ENCODE results near the gene PLPPR5. TPM values are rescaled to one million over a fixed set of nuclear protein-coding genes. Genes with fewer than 3 reads are reported as not detected.

The PLPPR5 gene
- total and polyA plus RNA-seq, 2 of the 8 experiments (the other 6 are each of a cell fraction or from before 2014, with no cell fraction given) = 1.9 to 5.6 TPM

DNA sequence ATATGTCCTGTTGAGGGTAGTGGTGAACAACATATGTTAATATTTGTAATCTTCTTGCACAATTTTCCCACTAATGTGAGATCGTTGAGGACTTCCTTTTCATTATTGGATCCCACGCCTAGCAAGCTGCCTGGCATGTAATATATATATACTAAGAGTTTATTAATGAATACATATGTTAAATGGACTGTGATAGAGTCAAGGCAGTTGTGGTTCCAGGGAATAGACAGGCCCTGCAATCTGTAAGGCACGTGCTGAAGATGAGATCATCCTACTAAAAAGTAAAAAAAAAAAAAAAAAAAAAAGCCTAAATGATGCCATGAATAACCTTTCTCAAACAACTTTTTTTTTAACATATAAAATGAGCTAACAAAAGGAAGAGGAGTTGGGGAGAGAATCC is 28.9 kb downstream of the PLPPR5 start:
- POLR2A ChIA-PET (ENCODE audit: partially characterized antibody) = no interaction called here
- no peak for TF ChIP-seq CHD1 (IDR thresholded peaks at IDR 0.05; ENCODE audit: low read depth, low read length)
- TF ChIP-seq GTF2F1 (IDR thresholded peaks at IDR 0.05; ENCODE audit: borderline replicate concordance, low read depth, low read length) = no peak
- no peak for TF ChIP-seq CTBP2 (IDR thresholded peaks at IDR 0.05; ENCODE audit: borderline replicate concordance, insufficient read depth, insufficient read length, low read length)
- no peak for TF ChIP-seq ZNF274 (IDR thresholded peaks at IDR 0.05; ENCODE audit: borderline replicate concordance, extremely low read depth, low read length)
- no peak for TF ChIP-seq SP1 (IDR thresholded peaks at IDR 0.05; ENCODE audit: low read depth, low read length)
- TF ChIP-seq RBBP5 (IDR thresholded peaks at IDR 0.05; ENCODE audit: borderline replicate concordance, low read depth, low read length) = no peak
- no peak for TF ChIP-seq JUN (IDR thresholded peaks at IDR 0.05; ENCODE audit: low read depth, low read length)
- no peak for TF ChIP-seq SRF (IDR thresholded peaks at IDR 0.05; ENCODE audit: low read depth, low read length)
- TF ChIP-seq POU5F1 (IDR thresholded peaks at IDR 0.05; ENCODE audit: low read depth, low read length) = no peak
- no peak for TF ChIP-seq MAFK (IDR thresholded peaks at IDR 0.05; ENCODE audit: low read depth, low read length)

More for the DNA sequence above, 28.9 kb downstream of the PLPPR5 start:
- Histone ChIP-seq H3K27ac (ENCODE audit: low read depth, low read length) (no peak overlapping the region), H3K4me2 (ENCODE audit: insufficient read depth in 1 of 2, low read depth in 2 of 2, low read length in 2 of 2) (no peak overlapping the region), H3K14ac (ENCODE audit: insufficient read length) (no peak overlapping the region), H3K23me2 (ENCODE audit: low read depth, low read length) (no peaks in the 10 kb centered on the region), H2BK5ac (ENCODE audit: low read depth, low read length) (no peak overlapping the region), H2BK20ac (ENCODE audit: low read length) (no peak overlapping the region), H3K9ac (replicated peaks in 1 of 4; ENCODE audit: extremely low read depth in 1 of 4, low read depth in 3 of 4, low read length in 3 of 4) (no peak overlapping the region), H4K91ac (replicated peaks; ENCODE audit: insufficient read length, low read length) (no peak overlapping the region), H3K4ac (replicated peaks; ENCODE audit: insufficient read length, low read depth, low read length) (no peak overlapping the region), H3K4me1 (replicated peaks in 1 of 4; ENCODE audit: control insufficient read depth in 3 of 4, insufficient read depth in 4 of 4, low read length in 3 of 4) (peaks cover 0 to 9% (median under 1%) of the 10 kb centered on the region in 4 experiments; a peak in 1 of 7 replicates), H3K23ac (ENCODE audit: insufficient read length) (no peak overlapping the region), H2AK5ac (ENCODE audit: low read depth, low read length) (no peak overlapping the region), H3K27me3 (replicated peaks in 1 of 4; ENCODE audit: control insufficient read depth in 3 of 4, extremely low read depth in 1 of 4, insufficient read depth in 3 of 4, low read length in 3 of 4) (no peaks in the 10 kb centered on the region), H3K9me3 (ENCODE audit: insufficient read depth in 2 of 2, low read depth in 1 of 2, low read length in 1 of 2) (no peaks in the 10 kb centered on the region), H3K56ac (replicated peaks; ENCODE audit: insufficient read length, low read depth, low read length) (no peak overlapping the region), H3K79me2 (ENCODE audit: control insufficient read depth in 1 of 2, insufficient read depth in 2 of 2, low read length in 2 of 2) (no peaks in the 10 kb centered on the region), H2BK120ac (replicated peaks; ENCODE audit: low read depth, low read length) (no peak overlapping the region), H3K36me3 (ENCODE audit: control insufficient read depth in 2 of 4, insufficient read depth in 4 of 4, low read length in 3 of 4) (no peaks in the 10 kb centered on the region), H2BK12ac (ENCODE audit: low read depth, low read length) (no peak overlapping the region), H2BK15ac (ENCODE audit: low read length) (no peak overlapping the region), H3K18ac (ENCODE audit: extremely low read depth, low read length) (no peak overlapping the region), H4K5ac (ENCODE audit: insufficient read length, low read depth, low read length) (no peak overlapping the region), H2AFZ (ENCODE audit: low read length) (no peak overlapping the region), H3K79me1 (ENCODE audit: low read depth, low read length) (no peaks in the 10 kb centered on the region), H4K8ac (ENCODE audit: extremely low read depth, insufficient read depth, low read length) (no peak overlapping the region), H4K20me1 (replicated peaks in 1 of 2; ENCODE audit: control insufficient read depth in 1 of 2, insufficient read depth in 2 of 2, low read length in 2 of 2) (no peaks in the 10 kb centered on the region), H3K4me3 (ENCODE audit: extremely low read depth in 1 of 4, insufficient read depth in 2 of 4, low read depth in 3 of 4, low read length in 4 of 4) (no peak overlapping the region)
- CTCF ChIA-PET (ENCODE audit: partially characterized antibody) = interaction anchor here (0.8 to 0.9 kb wide), 2 partner anchors 180 to 263 kb away, joined by 3 read pairs; no protein-coding TSS in a partner anchor
- no peak for FAIRE-seq
- DNase-seq (ENCODE audit: low read depth in 1 of 2, low spot score in 2 of 2) = no peak
- WGBS, 2 experiments (ENCODE audit: extremely low coverage in 1 of 2, insufficient coverage in 1 of 2, insufficient read length in 1 of 2, insufficient replicate concordance in 2 of 2, low coverage in 1 of 2, low lambda C conversion rate in 2 of 2, missing lambda C conversion rate in 1 of 2) = 80% methylated on average over 3 of the region's 3 CpGs; no CpG with 5 or more reads in 1 of the 2 experiments
